ENCODE results near the gene SLC44A3. TPM values are rescaled to one million over a fixed set of nuclear protein-coding genes. Genes with fewer than 3 reads are reported as not detected.

The SLC44A3 gene
- total RNA-seq, 1 donor from 2014 or later: 1.7 TPM

GRCh38 chr1:94856004-94856403 lies 35.8 kb downstream of the SLC44A3 start:
- TF ChIP-seq EZH2phosphoT487 (IDR thresholded peaks at IDR 0.05): no peak
- no peak for TF ChIP-seq CTCF (IDR thresholded peaks at IDR 0.05)
- no peak for TF ChIP-seq EZH2 (IDR thresholded peaks at IDR 0.05)
- Histone ChIP-seq H3K9me3 (ENCODE audit: low read depth) (no peaks in the 10 kb centered on the region), H4K20me1 (ENCODE audit: low read depth) (no peaks in the 10 kb centered on the region), H3K4me1 (peaks cover 17% of the 10 kb centered on the region), H3K36me3 (no peaks in the 10 kb centered on the region), H3K9ac (no peak overlapping the region), H2AFZ (replicated peaks) (no peak overlapping the region), H3K79me2 (ENCODE audit: low read depth) (no peaks in the 10 kb centered on the region), H3K27me3 (peaks cover 10% of the 10 kb centered on the region), H3K4me2 (no peak overlapping the region), H3K4me3 (no peak overlapping the region), H3F3A (ENCODE audit: low read depth) (no peaks in the 10 kb centered on the region), H3K27ac (no peak overlapping the region)
- DNase-seq (ENCODE audit: low spot score): no peak
- Mint-ChIP-seq H3K27ac (no peak overlapping the region), H3K9me3 (peaks cover 2% of the 10 kb centered on the region), H3K36me3 (peaks cover 2% of the 10 kb centered on the region), H3K4me1 (peaks cover 3% of the 10 kb centered on the region), H3K27me3 (ENCODE audit: insufficient read depth, low read depth) (peaks cover 3% of the 10 kb centered on the region), H3K4me3 (no peak overlapping the region)

GRCh38 chr1:94856868-94857267 lies 36.7 kb downstream of the SLC44A3 start:
- peaks cover 2% of the 10 kb centered on the region for H3K9me3 Mint-ChIP-seq
- Histone ChIP-seq H3K36me3 (no peaks in the 10 kb centered on the region), H3K27me3 (peaks cover 10% of the 10 kb centered on the region), H3K27ac (no peak overlapping the region), H3K9me3 (ENCODE audit: low read depth) (no peaks in the 10 kb centered on the region), H3K4me3 (no peak overlapping the region), H3F3A (ENCODE audit: low read depth) (no peaks in the 10 kb centered on the region), H3K79me2 (ENCODE audit: low read depth) (no peaks in the 10 kb centered on the region), H3K4me1 (peaks cover 17% of the 10 kb centered on the region), H3K4me2 (no peak overlapping the region), H4K20me1 (ENCODE audit: low read depth) (no peaks in the 10 kb centered on the region), H2AFZ (replicated peaks) (no peak overlapping the region), H3K9ac (no peak overlapping the region)
- H3K27me3 Mint-ChIP-seq (ENCODE audit: insufficient read depth, low read depth): peaks cover 3% of the 10 kb centered on the region
- TF ChIP-seq EZH2 (IDR thresholded peaks at IDR 0.05) (no peak), CTCF (IDR thresholded peaks at IDR 0.05) (no peak), EZH2phosphoT487 (IDR thresholded peaks at IDR 0.05) (no peak)
- peaks cover 2% of the 10 kb centered on the region for H3K36me3 Mint-ChIP-seq
- H3K27ac Mint-ChIP-seq: no peak overlapping the region
- no peak for DNase-seq (ENCODE audit: low spot score)
- H3K4me3 Mint-ChIP-seq: no peak overlapping the region
- peaks cover 3% of the 10 kb centered on the region for H3K4me1 Mint-ChIP-seq

- Histone ChIP-seq H3K36me3 (no peaks in the 10 kb centered on the region), H3K9me3 (ENCODE audit: low read depth) (no peaks in the 10 kb centered on the region), H3K4me2 (no peak overlapping the region), H2AFZ (replicated peaks) (no peak overlapping the region), H3K4me1 (peaks cover 17% of the 10 kb centered on the region), H3F3A (ENCODE audit: low read depth) (no peaks in the 10 kb centered on the region), H3K27me3 (peaks cover 10% of the 10 kb centered on the region), H3K27ac (no peak overlapping the region), H3K79me2 (ENCODE audit: low read depth) (no peaks in the 10 kb centered on the region), H3K9ac (no peak overlapping the region), H3K4me3 (no peak overlapping the region), H4K20me1 (ENCODE audit: low read depth) (no peaks in the 10 kb centered on the region)
- H3K4me1 Mint-ChIP-seq: peaks cover 6% of the 10 kb centered on the region
- TF ChIP-seq EZH2 (IDR thresholded peaks at IDR 0.05): no peak
- H3K4me3 Mint-ChIP-seq: no peak overlapping the region
- peaks cover 3% of the 10 kb centered on the region for H3K27me3 Mint-ChIP-seq (ENCODE audit: insufficient read depth, low read depth)
- no peak for DNase-seq (ENCODE audit: low spot score)
- peaks cover 2% of the 10 kb centered on the region for H3K36me3 Mint-ChIP-seq
- H3K9me3 Mint-ChIP-seq: peaks cover 2% of the 10 kb centered on the region
- no peak overlapping the region for H3K27ac Mint-ChIP-seq
These were observed 38.1 kb downstream of the SLC44A3 start for GRCh38 chr1:94858276-94858675.

- Mint-ChIP-seq H3K27me3 (ENCODE audit: insufficient read depth, low read depth) (peaks cover 3% of the 10 kb centered on the region), H3K27ac (no peak overlapping the region), H3K9me3 (peaks cover 2% of the 10 kb centered on the region), H3K4me3 (no peak overlapping the region), H3K4me1 (peaks cover 15% of the 10 kb centered on the region), H3K36me3 (peaks cover 2% of the 10 kb centered on the region)
- TF ChIP-seq EZH2phosphoT487 (IDR thresholded peaks at IDR 0.05): no peak
- no peak for TF ChIP-seq EZH2 (IDR thresholded peaks at IDR 0.05)
- no peak for TF ChIP-seq CTCF (IDR thresholded peaks at IDR 0.05)
- H3K9ac ChIP-seq: no peak overlapping the region
- H3K9me3 ChIP-seq (ENCODE audit: low read depth): no peaks in the 10 kb centered on the region
- H2AFZ ChIP-seq (replicated peaks): no peak overlapping the region
- H3K36me3 ChIP-seq: no peaks in the 10 kb centered on the region
- peaks cover 10% of the 10 kb centered on the region for H3K27me3 ChIP-seq
- no peak overlapping the region for H3K27ac ChIP-seq
- no peaks in the 10 kb centered on the region for H3K79me2 ChIP-seq (ENCODE audit: low read depth)
- H3K4me3 ChIP-seq: no peak overlapping the region
- no peaks in the 10 kb centered on the region for H4K20me1 ChIP-seq (ENCODE audit: low read depth)
- no peak for DNase-seq (ENCODE audit: low spot score)
- no peaks in the 10 kb centered on the region for H3F3A ChIP-seq (ENCODE audit: low read depth)
- H3K4me1 ChIP-seq: peaks cover 25% of the 10 kb centered on the region
- no peak overlapping the region for H3K4me2 ChIP-seq
These were observed 39.0 kb downstream of the SLC44A3 start for GRCh38 chr1:94859174-94859573.

Data from neural progenitor cell (in vitro differentiated cells).